HG03354 (cell line): ENCODE measurements around the gene PEA15.

ENCODE experiments used
- ATAC-seq: cut with Tn5 transposase; IDR thresholded peaks from one replicate; pipeline ENCODE4 v1.9.1; 2021; ENCODE audit warnings: mild to moderate bottlenecking; ENCODE audit not compliant: unreplicated experiment, poor library complexity, severe bottlenecking

PEA15 gene

GRCh38 chr1:160177667-160178066 is 27.5 kb upstream of the PEA15 start:
- ATAC-seq: no peak

GRCh38 chr1:160178731-160179130 is 26.5 kb upstream of the PEA15 start:
- ATAC-seq: no peak

- no peak for ATAC-seq
Observed at GRCh38 chr1:160179336-160179735, 25.8 kb upstream of the PEA15 start.

GRCh38 chr1:160186246-160186645 is 18.9 kb upstream of the PEA15 start:
- no peak for ATAC-seq

- ATAC-seq: no peak
Observed at GRCh38 chr1:160186729-160187128, 18.5 kb upstream of the PEA15 start.

- ATAC-seq: no peak
Observed at GRCh38 chr1:160187407-160187806, 17.8 kb upstream of the PEA15 start.

- no peak for ATAC-seq
Observed at GRCh38 chr1:160188341-160188740, 16.8 kb upstream of the PEA15 start.

GRCh38 chr1:160189649-160190625 is 15.2 kb upstream of the PEA15 start, which contains the start of gene CASQ1:
Gene CASQ1, plus strand, starts transcription at chr1:160190575. Its CDS starts 177 bp downstream, at chr1:160190752.
- no peak for ATAC-seq

GRCh38 chr1:160191756-160192155 is 13.4 kb upstream of the PEA15 start:
- no peak for ATAC-seq

GRCh38 chr1:160192234-160192633 is 12.9 kb upstream of the PEA15 start:
- no peak for ATAC-seq

- ATAC-seq: peak; percentile 78
Observed at GRCh38 chr1:160193091-160193819, 11.9 kb upstream of the PEA15 start.

- no peak for ATAC-seq
Observed at GRCh38 chr1:160193832-160194736, 11.1 kb upstream of the PEA15 start.

- no peak for ATAC-seq
Observed at GRCh38 chr1:160194737-160195059, 10.5 kb upstream of the PEA15 start.

GRCh38 chr1:160196143-160196542 is 9.0 kb upstream of the PEA15 start:
- ATAC-seq: no peak

- ATAC-seq: no peak
Observed at GRCh38 chr1:160197231-160197630, 8.0 kb upstream of the PEA15 start.

GRCh38 chr1:160200786-160201185 is 4.4 kb upstream of the PEA15 start:
- ATAC-seq: no peak

- peak; percentile 69 for ATAC-seq
Observed at GRCh38 chr1:160204526-160205241, 500 bp upstream of the PEA15 start.

GRCh38 chr1:160206036-160206389 is 829 bp downstream of the PEA15 start:
- peak; percentile 38 for ATAC-seq

GRCh38 chr1:160206421-160207117 is 1.4 kb downstream of the PEA15 start:
- ATAC-seq: no peak
